ENCODE data around the gene LOXL4.
"Not testable (repeated sequence)": the region's sequence is repeated elsewhere in the genome, so short reads cannot be mapped to it uniquely, and the experiment has no call there.

GRCh38 chr10:98227713-98228112 is 40.3 kb downstream of the LOXL4 start:
- TF ChIP-seq CTCF, POLR2A (IDR thresholded peaks at IDR 0.05): not testable (repeated sequence)
